Posterior vena cava (tissue), 2 donors: Measurements from ENCODE around the gene PKNOX2. TPM values are rescaled to one million over a fixed set of nuclear protein-coding genes. Genes with fewer than 3 reads are reported as not detected.

Experiments
- total RNA-seq, 2 donors: library from RNA; stranded (reverse); fragmentation: NEBNext Ultra II Directional; extraction: Animal tissue kit (Norgen Biotek cat#: 25700); gene quantifications; one replicate each; pipeline ENCODE4 v1.2.1, GENCODE V29; 2021
- donor health status: DM: yes; HTN: yes; CAD: no.
- donor health status: DM: yes; HTN: yes; CAD: no.

Gene PKNOX2
- total RNA-seq, 2 donors from 2014 or later, result 8.2 to 8.3 TPM

Other genes with a start within 250 kb of the PKNOX2 start
- gene HEPN1, start 245.5 kb upstream of the PKNOX2 start, total RNA-seq, result under 1 TPM in 1 of 2 donors, not detected in 1; 0.28 TPM
- gene HEPACAM, start 228.7 kb upstream of the PKNOX2 start, total RNA-seq, result under 1 TPM; 0.28 to 0.48 TPM
- 1 to 10 TPM; 1.1 to 1.6 TPM for gene CCDC15, start 210.5 kb upstream of the PKNOX2 start, total RNA-seq
- 10 to 100 TPM in 1 of 2 donors, 1 to 10 TPM in 1; 6.6 to 10.5 TPM for gene SLC37A2, start 101.4 kb upstream of the PKNOX2 start, total RNA-seq
- gene TMEM218, start 53.1 kb upstream of the PKNOX2 start, total RNA-seq, result 10 to 100 TPM; 12.5 to 15.7 TPM